ENCODE results near the gene MBP. TPM values are rescaled to one million over a fixed set of nuclear protein-coding genes. Genes with fewer than 3 reads are reported as not detected.
A peak's percentile ranks its signal among the peaks of the same experiment; 100 is the strongest.

Gene MBP
- polyA plus RNA-seq, 1 donor, result 28.8 TPM

DNA sequence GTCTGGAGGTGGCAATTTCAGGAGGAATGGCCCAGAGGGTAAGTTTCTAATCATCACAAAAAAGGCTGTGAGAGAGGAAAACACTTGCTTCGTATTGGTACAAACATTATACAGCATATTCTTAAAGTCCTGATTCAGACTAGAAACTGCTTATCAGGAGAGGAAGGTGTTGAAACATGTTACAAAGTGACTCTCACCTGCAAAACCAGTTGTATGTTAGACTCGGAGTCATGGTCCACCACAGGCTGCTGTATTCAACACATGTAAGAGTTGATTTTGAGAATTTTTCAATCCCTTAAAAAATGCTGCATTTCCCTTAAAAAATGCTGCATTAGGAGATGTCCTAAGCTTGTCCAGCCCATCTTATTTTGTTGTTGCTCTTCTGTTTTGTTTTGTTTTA is 61.5 kb downstream of the MBP start:
- Histone ChIP-seq H3K36me3 (ENCODE audit: control insufficient read depth, insufficient read depth, low read length) (peaks cover 6% of the 10 kb centered on the region), H3K4me1 (ENCODE audit: control insufficient read depth, insufficient read depth, low read length) (peaks cover 28% of the 10 kb centered on the region), H3K27me3 (ENCODE audit: control insufficient read depth, insufficient read depth, low read length) (no peaks in the 10 kb centered on the region), H3K27ac (ENCODE audit: low read length) (peak overlapping the region; percentile 58), H3K9me3 (ENCODE audit: control insufficient read depth, low read depth, low read length) (no peaks in the 10 kb centered on the region), H3K4me3 (ENCODE audit: low read length) (no peak overlapping the region)
- peak in 1 of 2 donors; percentile 68 for DNase-seq
- 20% methylated on average over 1 of the region's 2 CpGs for WGBS (ENCODE audit: insufficient coverage, low lambda C conversion rate)

- no peaks in the 10 kb centered on the region for H3K27me3 ChIP-seq (ENCODE audit: control insufficient read depth, insufficient read depth, low read length)
- no peak for DNase-seq
- peak overlapping the region; percentile 58 for H3K27ac ChIP-seq (ENCODE audit: low read length)
- H3K4me1 ChIP-seq (ENCODE audit: control insufficient read depth, insufficient read depth, low read length), result peaks cover 28% of the 10 kb centered on the region
- H3K4me3 ChIP-seq (ENCODE audit: low read length), result no peak overlapping the region
- peaks cover 10% of the 10 kb centered on the region for H3K36me3 ChIP-seq (ENCODE audit: control insufficient read depth, insufficient read depth, low read length)
- H3K9me3 ChIP-seq (ENCODE audit: control insufficient read depth, low read depth, low read length), result no peaks in the 10 kb centered on the region
- WGBS (ENCODE audit: insufficient coverage, low lambda C conversion rate), result no CpG with 5 or more reads among the region's 16 CpGs
Measured at GRCh38 chr18:77070627-77071026, 62.0 kb downstream of the MBP start.

- H3K4me3 ChIP-seq (ENCODE audit: low read length), result no peak overlapping the region
- no peak for DNase-seq
- H3K4me1 ChIP-seq (ENCODE audit: control insufficient read depth, insufficient read depth, low read length), result peaks cover 28% of the 10 kb centered on the region
- 100% methylated on average over 3 of the region's 13 CpGs for WGBS (ENCODE audit: insufficient coverage, low lambda C conversion rate)
- H3K9me3 ChIP-seq (ENCODE audit: control insufficient read depth, low read depth, low read length), result no peaks in the 10 kb centered on the region
- peaks cover 16% of the 10 kb centered on the region for H3K36me3 ChIP-seq (ENCODE audit: control insufficient read depth, insufficient read depth, low read length)
- H3K27me3 ChIP-seq (ENCODE audit: control insufficient read depth, insufficient read depth, low read length), result no peaks in the 10 kb centered on the region
- no peak overlapping the region for H3K27ac ChIP-seq (ENCODE audit: low read length)
Measured at GRCh38 chr18:77069931-77070330, 62.7 kb downstream of the MBP start.

- peaks cover 28% of the 10 kb centered on the region for H3K4me1 ChIP-seq (ENCODE audit: control insufficient read depth, insufficient read depth, low read length)
Measured at GRCh38 chr18:77069482-77069881, 63.1 kb downstream of the MBP start.

DNA sequence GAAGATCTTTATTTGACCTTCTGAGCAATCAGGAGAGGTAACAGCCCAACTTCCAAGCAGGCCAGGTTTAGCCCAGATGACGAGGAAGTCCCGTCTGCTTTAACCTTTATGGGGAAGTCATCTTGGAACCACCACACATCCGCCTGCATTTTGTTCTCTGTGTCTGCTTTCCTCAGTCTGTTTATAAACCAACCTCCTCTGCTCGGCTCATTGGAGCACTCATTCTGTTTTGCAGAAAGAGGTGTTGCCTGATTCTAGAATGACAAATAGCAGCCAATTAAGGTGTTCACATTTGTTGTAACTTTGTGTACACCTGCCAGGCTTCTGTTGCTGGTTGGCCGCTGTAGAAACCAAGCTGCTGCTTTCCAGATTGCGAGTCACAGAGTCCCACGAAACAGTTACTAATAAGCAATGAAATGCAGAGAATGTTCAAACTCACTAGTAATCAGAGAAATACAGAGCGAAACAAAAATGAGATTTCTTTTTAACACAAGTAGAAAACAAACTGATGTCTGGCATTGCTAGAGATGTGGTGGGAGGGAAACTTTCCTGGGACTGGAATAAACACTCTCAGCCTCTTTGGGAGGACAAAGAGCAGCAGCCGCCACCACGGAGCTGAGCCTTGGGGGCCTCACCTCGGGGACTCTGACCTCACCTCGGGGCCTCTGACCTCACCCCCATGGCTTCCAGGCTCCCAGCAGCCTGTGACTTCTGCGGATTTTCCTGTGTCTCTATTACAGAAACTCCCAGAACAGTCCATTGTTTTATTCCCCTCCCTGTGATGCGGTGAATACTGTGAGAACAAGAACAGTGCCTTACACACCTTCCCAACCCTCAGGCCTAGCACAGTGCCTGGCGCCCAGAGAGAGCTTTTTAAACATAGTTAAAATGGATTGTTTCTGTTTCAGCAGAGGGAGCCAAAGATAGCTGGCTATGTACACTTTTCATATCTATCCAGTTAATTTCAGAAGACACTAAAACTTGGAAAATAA is 64.0 kb downstream of the MBP start:
- peak overlapping the region; percentile 36 for H3K27ac ChIP-seq (ENCODE audit: low read length)
- DNase-seq, result peak in 1 of 2 donors; percentile 71
- H3K4me3 ChIP-seq (ENCODE audit: low read length), result no peak overlapping the region
- H3K4me1 ChIP-seq (ENCODE audit: control insufficient read depth, insufficient read depth, low read length), result peaks cover 28% of the 10 kb centered on the region
- H3K27me3 ChIP-seq (ENCODE audit: control insufficient read depth, insufficient read depth, low read length), result no peaks in the 10 kb centered on the region
- H3K36me3 ChIP-seq (ENCODE audit: control insufficient read depth, insufficient read depth, low read length), result peaks cover 24% of the 10 kb centered on the region
- H3K9me3 ChIP-seq (ENCODE audit: control insufficient read depth, low read depth, low read length), result no peaks in the 10 kb centered on the region
- WGBS (ENCODE audit: insufficient coverage, low lambda C conversion rate), result 73% methylated on average over 3 of the region's 15 CpGs

More at GRCh38 chr18:77069482-77069881, 63.1 kb downstream of the MBP start:
- H3K27ac ChIP-seq (ENCODE audit: low read length), result peak overlapping the region; percentile 36
- WGBS (ENCODE audit: insufficient coverage, low lambda C conversion rate), result no CpG with 5 or more reads among the region's 14 CpGs
- no peaks in the 10 kb centered on the region for H3K27me3 ChIP-seq (ENCODE audit: control insufficient read depth, insufficient read depth, low read length)
- no peaks in the 10 kb centered on the region for H3K9me3 ChIP-seq (ENCODE audit: control insufficient read depth, low read depth, low read length)
- H3K4me3 ChIP-seq (ENCODE audit: low read length), result no peak overlapping the region
- H3K36me3 ChIP-seq (ENCODE audit: control insufficient read depth, insufficient read depth, low read length), result peaks cover 20% of the 10 kb centered on the region
- no peak for DNase-seq

- WGBS (ENCODE audit: insufficient coverage, low lambda C conversion rate), result no CpG with 5 or more reads among the region's 14 CpGs
- peak; percentile 50 to 68 for DNase-seq
Measured at GRCh38 chr18:77067291-77068061, 65.1 kb downstream of the MBP start.

DNA sequence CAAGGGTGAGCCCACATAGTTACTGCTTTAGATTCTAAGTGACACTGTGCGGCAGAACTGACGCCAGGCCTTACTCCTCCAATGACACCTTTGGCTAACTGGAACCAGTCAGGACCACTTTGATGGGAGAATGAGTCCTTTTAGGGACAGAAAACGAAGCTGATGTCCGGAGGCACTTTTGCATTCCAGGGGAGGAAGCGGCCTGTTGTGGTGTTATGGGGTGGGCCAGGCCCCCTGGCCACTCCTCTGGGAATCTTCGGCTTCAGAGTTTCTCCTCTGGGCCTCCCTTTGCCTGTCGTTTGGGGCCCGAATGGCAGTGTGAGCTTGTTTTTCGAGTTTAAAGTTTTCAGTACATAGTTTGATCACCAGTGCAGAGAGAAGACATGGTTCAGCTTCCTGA is 65.9 kb downstream of the MBP start:
- Histone ChIP-seq H3K36me3 (ENCODE audit: control insufficient read depth, insufficient read depth, low read length) (peaks cover 32% of the 10 kb centered on the region), H3K9me3 (ENCODE audit: control insufficient read depth, low read depth, low read length) (no peaks in the 10 kb centered on the region), H3K27ac (ENCODE audit: low read length) (no peak overlapping the region), H3K4me3 (ENCODE audit: low read length) (no peak overlapping the region), H3K4me1 (ENCODE audit: control insufficient read depth, insufficient read depth, low read length) (peaks cover 32% of the 10 kb centered on the region), H3K27me3 (ENCODE audit: control insufficient read depth, insufficient read depth, low read length) (no peaks in the 10 kb centered on the region)
- 67% methylated on average over 1 of the region's 9 CpGs for WGBS (ENCODE audit: insufficient coverage, low lambda C conversion rate)
- no peak for DNase-seq

More at GRCh38 chr18:77067291-77068061, 65.1 kb downstream of the MBP start:
- Histone ChIP-seq H3K4me1 (ENCODE audit: control insufficient read depth, insufficient read depth, low read length) (peaks cover 28% of the 10 kb centered on the region), H3K27me3 (ENCODE audit: control insufficient read depth, insufficient read depth, low read length) (no peaks in the 10 kb centered on the region), H3K4me3 (ENCODE audit: low read length) (no peak overlapping the region), H3K9me3 (ENCODE audit: control insufficient read depth, low read depth, low read length) (no peaks in the 10 kb centered on the region), H3K36me3 (ENCODE audit: control insufficient read depth, insufficient read depth, low read length) (peaks cover 28% of the 10 kb centered on the region), H3K27ac (ENCODE audit: low read length) (peak overlapping the region; percentile 36)

DNA sequence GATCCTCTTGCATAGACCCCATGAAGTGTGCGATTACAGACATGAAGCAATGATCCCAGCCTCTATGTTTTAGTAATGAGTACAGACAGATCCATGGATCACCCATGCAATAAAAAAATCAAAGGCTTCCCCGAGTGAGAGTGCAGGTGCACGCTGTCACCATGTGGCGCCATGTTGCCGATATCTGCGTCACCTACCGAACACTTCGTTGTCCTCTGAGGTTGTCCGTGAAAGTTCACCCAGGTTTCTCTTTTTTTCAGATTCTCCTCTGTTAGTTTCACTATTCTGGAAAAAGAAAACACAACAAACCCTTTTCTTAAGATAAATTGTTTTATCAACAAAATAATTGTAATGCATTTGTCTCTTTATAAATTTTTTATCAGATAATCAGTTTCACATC is 66.5 kb downstream of the MBP start:
- peaks cover 35% of the 10 kb centered on the region for H3K4me1 ChIP-seq (ENCODE audit: control insufficient read depth, insufficient read depth, low read length)
- DNase-seq, result no peak
- WGBS (ENCODE audit: insufficient coverage, low lambda C conversion rate), result 100% methylated on average over 6 of the region's 9 CpGs

GRCh38 chr18:77065221-77065981 is 67.2 kb downstream of the MBP start:
- H3K9me3 ChIP-seq (ENCODE audit: control insufficient read depth, low read depth, low read length), result no peaks in the 10 kb centered on the region
- no peak for DNase-seq
- no peak overlapping the region for H3K4me3 ChIP-seq (ENCODE audit: low read length)
- peak overlapping the region; percentile 33 for H3K27ac ChIP-seq (ENCODE audit: low read length)
- no peaks in the 10 kb centered on the region for H3K27me3 ChIP-seq (ENCODE audit: control insufficient read depth, insufficient read depth, low read length)
- peaks cover 38% of the 10 kb centered on the region for H3K4me1 ChIP-seq (ENCODE audit: control insufficient read depth, insufficient read depth, low read length)
- peaks cover 28% of the 10 kb centered on the region for H3K36me3 ChIP-seq (ENCODE audit: control insufficient read depth, insufficient read depth, low read length)
- 100% methylated on average over 2 of the region's 13 CpGs for WGBS (ENCODE audit: insufficient coverage, low lambda C conversion rate)

More for the DNA sequence above, 66.5 kb downstream of the MBP start:
- Histone ChIP-seq H3K4me3 (ENCODE audit: low read length) (no peak overlapping the region), H3K36me3 (ENCODE audit: control insufficient read depth, insufficient read depth, low read length) (peaks cover 32% of the 10 kb centered on the region), H3K9me3 (ENCODE audit: control insufficient read depth, low read depth, low read length) (no peaks in the 10 kb centered on the region), H3K27me3 (ENCODE audit: control insufficient read depth, insufficient read depth, low read length) (no peaks in the 10 kb centered on the region), H3K27ac (ENCODE audit: low read length) (no peak overlapping the region)

GRCh38 chr18:77063260-77063659 is 69.3 kb downstream of the MBP start:
- Histone ChIP-seq H3K27me3 (ENCODE audit: control insufficient read depth, insufficient read depth, low read length) (no peaks in the 10 kb centered on the region), H3K4me3 (ENCODE audit: low read length) (no peak overlapping the region), H3K27ac (ENCODE audit: low read length) (peak overlapping the region; percentile 34), H3K9me3 (ENCODE audit: control insufficient read depth, low read depth, low read length) (no peaks in the 10 kb centered on the region), H3K36me3 (ENCODE audit: control insufficient read depth, insufficient read depth, low read length) (peaks cover 28% of the 10 kb centered on the region), H3K4me1 (ENCODE audit: control insufficient read depth, insufficient read depth, low read length) (peaks cover 29% of the 10 kb centered on the region)
- DNase-seq, result peak; percentile 61 to 74
- no CpG with 5 or more reads among the region's 7 CpGs for WGBS (ENCODE audit: insufficient coverage, low lambda C conversion rate)

Measured in large intestine (tissue), 3 donors.